Measurements from ENCODE around the gene MAPK1.

DNA sequence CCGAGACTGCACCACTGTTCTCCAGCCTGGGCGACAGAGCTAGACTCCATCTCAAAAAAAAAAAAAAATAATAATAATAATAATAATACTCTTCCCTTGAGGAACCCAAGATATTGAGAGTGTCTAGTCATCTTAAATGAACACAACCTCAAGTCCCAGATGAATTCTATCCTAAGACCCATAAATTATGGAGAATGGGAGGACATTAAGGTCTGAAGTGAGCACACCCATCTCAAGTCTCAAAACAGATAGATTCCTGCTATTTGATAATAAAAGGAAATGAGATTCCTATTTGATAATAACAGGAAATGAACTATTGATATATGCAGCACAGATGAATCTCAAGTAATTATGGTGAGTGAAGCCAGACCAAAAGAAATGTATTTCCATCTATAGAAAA, 51.5 kb downstream of the MAPK1 start:
- no peak for TF ChIP-seq POLR2AphosphoS5 (IDR thresholded peaks at IDR 0.05; ENCODE audit: borderline replicate concordance, low read depth, low read length)
- no peak for TF ChIP-seq EZH2 (IDR thresholded peaks at IDR 0.05)

Data from SK-N-MC (cell line).